Gastrocnemius medialis (tissue), 4 donors: ENCODE measurements around the gene VMAC.

Experiments
- POLR2A ChIP-seq, 2 donors: fragments of 450-650 bp; IDR thresholded peaks; one replicate each; pipeline ENCODE4 v1.6.1; 2017; ENCODE audit warnings: antibody characterized with exemption in 2 of 2, mild to moderate bottlenecking in 2 of 2, moderate library complexity in 2 of 2
- TF ChIP-seq, protein P1 (sequence below), 5 experiments: fragments of 450-650 bp in 3 of 5; fragments of 200-600 bp in 2 of 5; sonication (generic) in 2 of 5; IDR thresholded peaks in 4 of 5; conservative IDR thresholded peaks in 1 of 5; 1 replicate in 4 of 5; 2 replicates in 1 of 5; pipeline ENCODE4 v1.5.1; 2016 to 2019; ENCODE audit warnings: antibody characterized with exemption in 5 of 5, mild to moderate bottlenecking in 3 of 5, moderate library complexity in 3 of 5

GRCh38 chr19:5889288-5889971 lies 15.2 kb upstream of the VMAC start:
- TF ChIP-seq, protein P1, sequence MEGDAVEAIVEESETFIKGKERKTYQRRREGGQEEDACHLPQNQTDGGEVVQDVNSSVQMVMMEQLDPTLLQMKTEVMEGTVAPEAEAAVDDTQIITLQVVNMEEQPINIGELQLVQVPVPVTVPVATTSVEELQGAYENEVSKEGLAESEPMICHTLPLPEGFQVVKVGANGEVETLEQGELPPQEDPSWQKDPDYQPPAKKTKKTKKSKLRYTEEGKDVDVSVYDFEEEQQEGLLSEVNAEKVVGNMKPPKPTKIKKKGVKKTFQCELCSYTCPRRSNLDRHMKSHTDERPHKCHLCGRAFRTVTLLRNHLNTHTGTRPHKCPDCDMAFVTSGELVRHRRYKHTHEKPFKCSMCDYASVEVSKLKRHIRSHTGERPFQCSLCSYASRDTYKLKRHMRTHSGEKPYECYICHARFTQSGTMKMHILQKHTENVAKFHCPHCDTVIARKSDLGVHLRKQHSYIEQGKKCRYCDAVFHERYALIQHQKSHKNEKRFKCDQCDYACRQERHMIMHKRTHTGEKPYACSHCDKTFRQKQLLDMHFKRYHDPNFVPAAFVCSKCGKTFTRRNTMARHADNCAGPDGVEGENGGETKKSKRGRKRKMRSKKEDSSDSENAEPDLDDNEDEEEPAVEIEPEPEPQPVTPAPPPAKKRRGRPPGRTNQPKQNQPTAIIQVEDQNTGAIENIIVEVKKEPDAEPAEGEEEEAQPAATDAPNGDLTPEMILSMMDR (IDR thresholded peaks at IDR 0.05 in 4 of 5, conservative IDR thresholded peaks at IDR 0.05 in 1 of 5) = no peak
- no peak for TF ChIP-seq POLR2A (IDR thresholded peaks at IDR 0.05)
